Brain microvascular endothelial cell (primary cell): ENCODE measurements around the gene HOXD11.

Experiments used
- DNase-seq: peaks from one replicate; pipeline ENCODE4 v3.0.0-alpha.2; 2020
- H3K27ac ChIP-seq: fragments of 250-450 bp; sonication (Bioruptor Pico); 2 replicates; pipeline ENCODE4 v1.5.1; 2020; ENCODE audit warnings: mild to moderate bottlenecking, moderate library complexity
- H3K27me3 ChIP-seq: fragments of 250-450 bp; sonication (Bioruptor Pico); replicated peaks from 2 replicates; pipeline ENCODE4 v1.5.1; 2020; ENCODE audit warnings: mild to moderate bottlenecking
- H3K36me3 ChIP-seq: fragments of 250-450 bp; sonication (Bioruptor Pico); replicated peaks from 2 replicates; pipeline ENCODE4 v1.5.1; 2020; ENCODE audit warnings: mild to moderate bottlenecking
- H3K4me3 ChIP-seq: 2 replicates; pipeline ENCODE4 v1.5.1; 2011; ENCODE audit warnings: low read depth, mild to moderate bottlenecking, control low read depth, low read length, moderate library complexity
- in situ Hi-C: cut with HindIII; loops from 2 replicates; pipeline ENCODE4 v1.10.0; 2017; ENCODE audit warnings: low sequenced_read_pairs, low pct_ligation_motif_present
- TF ChIP-seq, protein P1 (sequence below): IDR thresholded peaks from 2 replicates; pipeline ENCODE4 v1.5.1; 2011; ENCODE audit warnings: low read depth, mild to moderate bottlenecking, moderate library complexity, low read length, control low read depth, inconsistent platforms; ENCODE audit errors: missing control alignments

HOXD11 gene

DNA sequence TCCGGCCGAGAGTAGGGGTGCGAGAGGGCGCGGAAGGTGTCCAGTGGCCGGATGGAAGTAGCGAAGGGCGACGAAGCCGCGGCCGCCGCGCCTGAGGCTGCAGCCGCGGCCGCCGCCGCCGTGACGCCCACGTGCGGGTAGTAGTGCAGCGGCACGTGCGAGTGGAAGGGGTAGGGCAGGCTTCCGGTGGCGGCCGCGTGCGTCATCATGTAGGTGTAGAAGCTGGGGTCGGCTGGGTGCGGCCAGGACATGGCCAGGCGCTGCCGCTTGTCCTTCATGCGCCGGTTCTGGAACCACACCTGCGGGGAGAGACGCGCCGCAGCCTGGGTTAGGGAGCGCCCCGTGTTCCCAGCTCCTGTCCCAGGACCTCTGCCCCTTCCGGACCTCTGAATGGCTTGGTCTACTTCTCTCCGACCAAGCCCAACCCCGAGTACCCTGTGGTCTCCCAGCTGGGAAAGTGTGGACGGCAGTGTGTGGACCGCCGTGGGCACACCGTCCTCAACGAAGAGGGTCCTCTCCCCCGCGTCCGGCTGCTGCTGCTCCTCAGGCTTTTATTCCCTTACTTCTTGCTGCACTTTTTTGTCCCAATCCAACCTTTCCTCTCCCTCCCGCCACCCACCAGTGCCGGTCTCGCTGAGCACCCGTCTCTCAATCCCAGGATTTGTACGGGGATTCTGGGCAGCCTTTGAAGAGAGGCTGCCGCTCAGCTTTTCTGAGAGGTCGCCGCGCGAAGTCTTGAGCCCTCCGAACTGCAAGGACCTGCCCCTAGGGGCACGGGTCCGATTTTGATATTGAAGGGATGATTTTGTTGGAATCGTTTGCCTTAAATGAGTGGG is 26.3 kb upstream of the HOXD11 start:
- H3K36me3 ChIP-seq: no peaks in the 10 kb centered on the region
- in situ Hi-C loops: no loop called here
- no peak overlapping the region for H3K27ac ChIP-seq
- no peak for DNase-seq
- TF ChIP-seq, protein P1, sequence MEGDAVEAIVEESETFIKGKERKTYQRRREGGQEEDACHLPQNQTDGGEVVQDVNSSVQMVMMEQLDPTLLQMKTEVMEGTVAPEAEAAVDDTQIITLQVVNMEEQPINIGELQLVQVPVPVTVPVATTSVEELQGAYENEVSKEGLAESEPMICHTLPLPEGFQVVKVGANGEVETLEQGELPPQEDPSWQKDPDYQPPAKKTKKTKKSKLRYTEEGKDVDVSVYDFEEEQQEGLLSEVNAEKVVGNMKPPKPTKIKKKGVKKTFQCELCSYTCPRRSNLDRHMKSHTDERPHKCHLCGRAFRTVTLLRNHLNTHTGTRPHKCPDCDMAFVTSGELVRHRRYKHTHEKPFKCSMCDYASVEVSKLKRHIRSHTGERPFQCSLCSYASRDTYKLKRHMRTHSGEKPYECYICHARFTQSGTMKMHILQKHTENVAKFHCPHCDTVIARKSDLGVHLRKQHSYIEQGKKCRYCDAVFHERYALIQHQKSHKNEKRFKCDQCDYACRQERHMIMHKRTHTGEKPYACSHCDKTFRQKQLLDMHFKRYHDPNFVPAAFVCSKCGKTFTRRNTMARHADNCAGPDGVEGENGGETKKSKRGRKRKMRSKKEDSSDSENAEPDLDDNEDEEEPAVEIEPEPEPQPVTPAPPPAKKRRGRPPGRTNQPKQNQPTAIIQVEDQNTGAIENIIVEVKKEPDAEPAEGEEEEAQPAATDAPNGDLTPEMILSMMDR: no peak
- no peak overlapping the region for H3K4me3 ChIP-seq
- peaks cover 93% of the 10 kb centered on the region for H3K27me3 ChIP-seq

GRCh38 chr2:176081376-176081836 is 25.7 kb upstream of the HOXD11 start:
- TF ChIP-seq, protein P1: no peak
- Histone ChIP-seq H3K4me3 (no peak overlapping the region), H3K36me3 (no peaks in the 10 kb centered on the region), H3K27me3 (peaks cover 93% of the 10 kb centered on the region), H3K27ac (no peak overlapping the region)
- in situ Hi-C loops: no loop called here
- DNase-seq: no peak

GRCh38 chr2:176081837-176082524 is 25.1 kb upstream of the HOXD11 start:
- no peak for DNase-seq
- H3K27me3 ChIP-seq: peaks cover 95% of the 10 kb centered on the region
- in situ Hi-C loops: no loop called here
- H3K27ac ChIP-seq: no peak overlapping the region
- H3K4me3 ChIP-seq: no peak overlapping the region
- TF ChIP-seq, protein P1: no peak
- no peaks in the 10 kb centered on the region for H3K36me3 ChIP-seq

GRCh38 chr2:176082525-176082823 is 24.6 kb upstream of the HOXD11 start:
- Histone ChIP-seq H3K36me3 (no peaks in the 10 kb centered on the region), H3K4me3 (no peak overlapping the region), H3K27ac (no peak overlapping the region), H3K27me3 (peaks cover 95% of the 10 kb centered on the region)
- in situ Hi-C loops: no loop called here
- TF ChIP-seq, protein P1: no peak
- DNase-seq: no peak

- Histone ChIP-seq H3K27ac (no peak overlapping the region), H3K36me3 (no peaks in the 10 kb centered on the region), H3K4me3 (no peak overlapping the region), H3K27me3 (peaks cover 95% of the 10 kb centered on the region)
- in situ Hi-C loops: no loop called here
- no peak for DNase-seq
- TF ChIP-seq, protein P1: no peak
Observed at GRCh38 chr2:176082824-176083751, 24.0 kb upstream of the HOXD11 start.
